ENCODE measurements around the gene EZR.

Gene EZR

DNA sequence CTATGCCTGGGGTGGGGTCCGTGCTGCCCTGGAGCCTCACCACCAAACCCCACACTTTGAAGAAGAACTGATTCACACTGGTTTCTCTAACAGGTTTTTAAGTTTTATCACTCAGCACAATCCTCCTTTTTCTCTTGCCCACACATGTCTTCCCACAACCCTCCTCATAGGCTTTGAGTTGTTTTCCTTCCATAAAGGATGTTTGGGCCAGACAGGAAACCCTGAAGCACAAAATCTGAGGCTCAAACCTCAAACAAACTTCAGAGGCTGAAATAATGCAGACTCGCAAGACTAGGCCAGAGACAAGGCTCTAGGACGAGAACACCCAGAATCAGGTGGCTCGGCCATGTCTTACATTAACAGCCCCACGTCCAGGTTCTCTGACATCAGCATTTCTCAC lies 35.3 kb downstream of the EZR start:
- no peak overlapping the region for H3K4me3 ChIP-seq (ENCODE audit: low read depth, low read length, poor library complexity, severe bottlenecking)
- H2AFZ ChIP-seq (ENCODE audit: low read length) = no peak overlapping the region
- H3K27me3 ChIP-seq (ENCODE audit: insufficient read depth, low read length) = no peaks in the 10 kb centered on the region
- H3K4me2 ChIP-seq (ENCODE audit: low read length) = no peak overlapping the region
- H3K79me2 ChIP-seq (ENCODE audit: insufficient read depth, low read length) = peaks cover 2% of the 10 kb centered on the region; the same call in 1 of the 2 replicates
- H3K27ac ChIP-seq (ENCODE audit: low read depth, low read length, poor library complexity, severe bottlenecking) = no peak overlapping the region
- TF ChIP-seq EZH2 (IDR thresholded peaks at IDR 0.05; ENCODE audit: borderline replicate concordance, low read length) = no peak
- TF ChIP-seq, protein P1, sequence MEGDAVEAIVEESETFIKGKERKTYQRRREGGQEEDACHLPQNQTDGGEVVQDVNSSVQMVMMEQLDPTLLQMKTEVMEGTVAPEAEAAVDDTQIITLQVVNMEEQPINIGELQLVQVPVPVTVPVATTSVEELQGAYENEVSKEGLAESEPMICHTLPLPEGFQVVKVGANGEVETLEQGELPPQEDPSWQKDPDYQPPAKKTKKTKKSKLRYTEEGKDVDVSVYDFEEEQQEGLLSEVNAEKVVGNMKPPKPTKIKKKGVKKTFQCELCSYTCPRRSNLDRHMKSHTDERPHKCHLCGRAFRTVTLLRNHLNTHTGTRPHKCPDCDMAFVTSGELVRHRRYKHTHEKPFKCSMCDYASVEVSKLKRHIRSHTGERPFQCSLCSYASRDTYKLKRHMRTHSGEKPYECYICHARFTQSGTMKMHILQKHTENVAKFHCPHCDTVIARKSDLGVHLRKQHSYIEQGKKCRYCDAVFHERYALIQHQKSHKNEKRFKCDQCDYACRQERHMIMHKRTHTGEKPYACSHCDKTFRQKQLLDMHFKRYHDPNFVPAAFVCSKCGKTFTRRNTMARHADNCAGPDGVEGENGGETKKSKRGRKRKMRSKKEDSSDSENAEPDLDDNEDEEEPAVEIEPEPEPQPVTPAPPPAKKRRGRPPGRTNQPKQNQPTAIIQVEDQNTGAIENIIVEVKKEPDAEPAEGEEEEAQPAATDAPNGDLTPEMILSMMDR (IDR thresholded peaks at IDR 0.05; ENCODE audit: low read length) = no peak
- H3K9ac ChIP-seq (ENCODE audit: low read length) = no peak overlapping the region
- no peaks in the 10 kb centered on the region for H3K9me3 ChIP-seq (ENCODE audit: low read length)
- no peaks in the 10 kb centered on the region for H4K20me1 ChIP-seq (ENCODE audit: insufficient read depth, low read length)
- no peaks in the 10 kb centered on the region for H3K9me2 ChIP-seq (ENCODE audit: low read depth, low read length)
- no peaks in the 10 kb centered on the region for H3F3A ChIP-seq (ENCODE audit: insufficient read depth, low read length)
- no peaks in the 10 kb centered on the region for H3K4me1 ChIP-seq (ENCODE audit: insufficient read depth, low read length, severe bottlenecking)
- peaks cover 99% of the 10 kb centered on the region for H3K36me3 ChIP-seq (ENCODE audit: insufficient read depth, low read length)

DNA sequence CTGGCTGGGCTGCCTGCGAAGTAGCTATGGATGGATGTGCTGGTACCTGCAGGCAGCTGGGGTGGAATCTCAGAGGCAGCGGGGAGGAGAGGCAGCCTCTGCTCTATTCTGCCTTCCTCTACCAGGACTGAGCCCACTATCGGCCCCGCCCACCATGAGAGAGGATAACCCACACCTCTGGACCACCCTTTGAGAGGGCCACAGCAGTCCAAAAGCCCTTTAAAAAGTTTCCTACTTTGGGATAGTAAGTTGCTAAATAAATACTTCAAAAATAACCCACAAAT lies 36.1 kb downstream of the EZR start:
- no peak for TF ChIP-seq EZH2 (IDR thresholded peaks at IDR 0.05; ENCODE audit: borderline replicate concordance, low read length)
- TF ChIP-seq, protein P1 (IDR thresholded peaks at IDR 0.05; ENCODE audit: low read length) = no peak
- no peak overlapping the region for H3K4me2 ChIP-seq (ENCODE audit: low read length)
- H3K36me3 ChIP-seq (ENCODE audit: insufficient read depth, low read length) = peaks cover 99% of the 10 kb centered on the region
- H3K9me3 ChIP-seq (ENCODE audit: low read length) = no peaks in the 10 kb centered on the region
- no peaks in the 10 kb centered on the region for H3K9me2 ChIP-seq (ENCODE audit: low read depth, low read length)
- no peaks in the 10 kb centered on the region for H3K4me1 ChIP-seq (ENCODE audit: insufficient read depth, low read length, severe bottlenecking)
- no peak overlapping the region for H3K27ac ChIP-seq (ENCODE audit: low read depth, low read length, poor library complexity, severe bottlenecking)
- no peak overlapping the region for H3K9ac ChIP-seq (ENCODE audit: low read length)
- 0 out of 2 replicates have a peak, but pooled peaks cover 3% of the 10 kb centered on the region for H4K20me1 ChIP-seq (ENCODE audit: insufficient read depth, low read length)
- H3K27me3 ChIP-seq (ENCODE audit: insufficient read depth, low read length) = no peaks in the 10 kb centered on the region
- no peak overlapping the region for H2AFZ ChIP-seq (ENCODE audit: low read length)
- H3K4me3 ChIP-seq (ENCODE audit: low read depth, low read length, poor library complexity, severe bottlenecking) = no peak overlapping the region
- 0 out of 2 replicates have a peak, but pooled peaks cover 2% of the 10 kb centered on the region for H3K79me2 ChIP-seq (ENCODE audit: insufficient read depth, low read length)
- H3F3A ChIP-seq (ENCODE audit: insufficient read depth, low read length) = no peaks in the 10 kb centered on the region

DNA sequence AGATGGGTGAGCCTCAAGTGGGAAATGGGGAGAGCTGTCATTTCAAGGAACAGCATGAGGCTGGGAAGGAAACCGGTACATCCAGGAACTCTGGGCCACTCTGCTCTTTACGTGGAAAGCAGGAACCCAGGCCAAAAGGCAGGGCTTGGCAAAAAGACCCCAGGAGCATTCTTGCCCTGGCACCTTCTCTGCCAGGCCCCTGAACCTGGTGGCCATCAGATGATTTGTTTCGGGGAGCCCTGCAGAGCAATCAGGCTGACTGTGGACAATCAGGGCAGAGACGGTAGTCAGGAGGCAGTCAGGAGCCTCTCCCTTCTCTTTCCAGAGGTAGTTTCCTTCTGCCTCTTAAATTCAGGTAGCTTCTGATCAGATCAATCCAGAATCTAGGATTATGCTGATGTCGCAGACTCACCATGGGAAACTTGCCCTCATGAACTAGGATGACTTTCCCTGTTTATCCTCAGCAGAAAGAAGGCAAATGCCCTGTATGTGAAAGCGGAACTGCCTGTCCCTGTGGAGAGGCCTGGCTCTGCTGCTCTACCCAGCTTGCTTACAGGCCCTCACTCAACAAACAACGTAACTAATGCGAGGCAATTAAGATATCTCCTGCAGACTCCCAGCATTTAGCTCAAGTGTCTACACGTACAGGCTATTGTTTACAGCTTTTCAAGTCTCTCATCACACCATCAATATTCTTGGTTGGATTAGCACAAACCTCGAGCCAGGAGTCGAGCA lies 36.6 kb downstream of the EZR start:
- Histone ChIP-seq H3K36me3 (ENCODE audit: insufficient read depth, low read length) (peaks cover 99% of the 10 kb centered on the region), H3K4me1 (ENCODE audit: insufficient read depth, low read length, severe bottlenecking) (no peaks in the 10 kb centered on the region), H3K27ac (ENCODE audit: low read depth, low read length, poor library complexity, severe bottlenecking) (no peak overlapping the region), H3K27me3 (ENCODE audit: insufficient read depth, low read length) (no peaks in the 10 kb centered on the region), H3K9me3 (ENCODE audit: low read length) (no peaks in the 10 kb centered on the region), H2AFZ (ENCODE audit: low read length) (no peak overlapping the region), H3K9ac (ENCODE audit: low read length) (no peak overlapping the region), H3F3A (ENCODE audit: insufficient read depth, low read length) (no peaks in the 10 kb centered on the region), H3K79me2 (ENCODE audit: insufficient read depth, low read length) (0 out of 2 replicates have a peak, but pooled peaks cover 2% of the 10 kb centered on the region), H4K20me1 (ENCODE audit: insufficient read depth, low read length) (0 out of 2 replicates have a peak, but pooled peaks cover 3% of the 10 kb centered on the region), H3K4me3 (ENCODE audit: low read depth, low read length, poor library complexity, severe bottlenecking) (no peak overlapping the region), H3K4me2 (ENCODE audit: low read length) (no peak overlapping the region), H3K9me2 (ENCODE audit: low read depth, low read length) (no peaks in the 10 kb centered on the region)
- TF ChIP-seq, protein P1 (IDR thresholded peaks at IDR 0.05; ENCODE audit: low read length) = no peak
- TF ChIP-seq EZH2 (IDR thresholded peaks at IDR 0.05; ENCODE audit: borderline replicate concordance, low read length) = no peak
